ENCODE data around the gene BOD1.
"Not testable (repeated sequence)": the region's sequence is repeated elsewhere in the genome, so short reads cannot be mapped to it uniquely, and the experiment has no call there.

The BOD1 gene

GRCh38 chr5:173604141-173604540 lies 12.3 kb downstream of the BOD1 start:
- H3K4me3 Mint-ChIP-seq, result no peak overlapping the region
- peaks cover 13% of the 10 kb centered on the region for H3K4me1 Mint-ChIP-seq
- no peaks in the 10 kb centered on the region for H3K9me3 Mint-ChIP-seq
- H3K27ac Mint-ChIP-seq, result no peak overlapping the region
- H3K36me3 Mint-ChIP-seq, result peaks cover 27% of the 10 kb centered on the region
- H3K27me3 Mint-ChIP-seq, result no peaks in the 10 kb centered on the region

- peaks cover 26% of the 10 kb centered on the region for H3K36me3 Mint-ChIP-seq
- H3K4me1 Mint-ChIP-seq, result peaks cover 13% of the 10 kb centered on the region
- H3K27ac Mint-ChIP-seq, result no peak overlapping the region
- no peaks in the 10 kb centered on the region for H3K27me3 Mint-ChIP-seq
- no peaks in the 10 kb centered on the region for H3K9me3 Mint-ChIP-seq
- no peak overlapping the region for H3K4me3 Mint-ChIP-seq
These were observed 14.0 kb downstream of the BOD1 start for GRCh38 chr5:173602423-173602822.

GRCh38 chr5:173598686-173599085 lies 17.8 kb downstream of the BOD1 start:
- peaks cover 13% of the 10 kb centered on the region for H3K4me1 Mint-ChIP-seq
- peaks cover 25% of the 10 kb centered on the region for H3K36me3 Mint-ChIP-seq
- H3K27ac Mint-ChIP-seq, result no peak overlapping the region
- H3K4me3 Mint-ChIP-seq, result no peak overlapping the region
- no peaks in the 10 kb centered on the region for H3K9me3 Mint-ChIP-seq
- no peaks in the 10 kb centered on the region for H3K27me3 Mint-ChIP-seq

- Mint-ChIP-seq H3K36me3 (peaks cover 29% of the 10 kb centered on the region), H3K4me3 (no peak overlapping the region), H3K4me1 (peaks cover 8% of the 10 kb centered on the region), H3K27ac (no peak overlapping the region), H3K9me3 (peaks cover under 1% of the 10 kb centered on the region), H3K27me3 (no peaks in the 10 kb centered on the region)
These were observed 19.1 kb downstream of the BOD1 start for GRCh38 chr5:173597304-173597703.

GRCh38 chr5:173595841-173596240 lies 20.6 kb downstream of the BOD1 start:
- Mint-ChIP-seq H3K9me3 (peaks cover 6% of the 10 kb centered on the region), H3K27ac (no peak overlapping the region), H3K27me3 (no peaks in the 10 kb centered on the region)

GRCh38 chr5:173594061-173594460 lies 22.4 kb downstream of the BOD1 start:
- Mint-ChIP-seq H3K27me3 (no peaks in the 10 kb centered on the region), H3K36me3 (peaks cover 32% of the 10 kb centered on the region), H3K4me1 (no peaks in the 10 kb centered on the region), H3K9me3 (peaks cover 6% of the 10 kb centered on the region), H3K27ac (no peak overlapping the region), H3K4me3 (no peak overlapping the region)

More at GRCh38 chr5:173595841-173596240, 20.6 kb downstream of the BOD1 start:
- H3K4me3 Mint-ChIP-seq, result no peak overlapping the region
- H3K4me1 Mint-ChIP-seq, result no peaks in the 10 kb centered on the region
- H3K36me3 Mint-ChIP-seq, result peaks cover 31% of the 10 kb centered on the region

GRCh38 chr5:173592050-173592669 lies 24.3 kb downstream of the BOD1 start:
- H3K27ac Mint-ChIP-seq, result no peak overlapping the region
- H3K9me3 Mint-ChIP-seq, result peaks cover 16% of the 10 kb centered on the region
- no peaks in the 10 kb centered on the region for H3K4me1 Mint-ChIP-seq
- H3K4me3 Mint-ChIP-seq, result no peak overlapping the region
- no peaks in the 10 kb centered on the region for H3K27me3 Mint-ChIP-seq
- peaks cover 36% of the 10 kb centered on the region for H3K36me3 Mint-ChIP-seq

GRCh38 chr5:173591056-173591514 lies 25.4 kb downstream of the BOD1 start:
- H3K36me3 Mint-ChIP-seq, result peaks cover 39% of the 10 kb centered on the region
- H3K4me3 Mint-ChIP-seq, result no peak overlapping the region
- no peaks in the 10 kb centered on the region for H3K4me1 Mint-ChIP-seq
- H3K27ac Mint-ChIP-seq, result no peak overlapping the region
- no peaks in the 10 kb centered on the region for H3K27me3 Mint-ChIP-seq
- H3K9me3 Mint-ChIP-seq, result peaks cover 21% of the 10 kb centered on the region

- Mint-ChIP-seq H3K4me3 (no peak overlapping the region), H3K4me1 (no peaks in the 10 kb centered on the region), H3K27ac (no peak overlapping the region), H3K9me3 (peaks cover 21% of the 10 kb centered on the region), H3K27me3 (no peaks in the 10 kb centered on the region), H3K36me3 (peaks cover 36% of the 10 kb centered on the region)
These were observed 25.9 kb downstream of the BOD1 start for GRCh38 chr5:173590436-173591055.

- not testable (repeated sequence) for H3K27me3 Mint-ChIP-seq, H3K4me1 Mint-ChIP-seq, H3K4me3 Mint-ChIP-seq, H3K27ac Mint-ChIP-seq
- peaks cover 14% of the 10 kb centered on the region for H3K36me3 Mint-ChIP-seq
- peaks cover 15% of the 10 kb centered on the region for H3K9me3 Mint-ChIP-seq
These were observed 30.3 kb downstream of the BOD1 start for GRCh38 chr5:173586133-173586532.

- Mint-ChIP-seq H3K9me3 (peaks cover 12% of the 10 kb centered on the region), H3K4me3 (no peak overlapping the region), H3K4me1 (no peaks in the 10 kb centered on the region), H3K27me3 (no peaks in the 10 kb centered on the region), H3K36me3 (peaks cover 7% of the 10 kb centered on the region), H3K27ac (no peak overlapping the region)
These were observed 33.1 kb downstream of the BOD1 start for GRCh38 chr5:173583346-173583745.

GRCh38 chr5:173582216-173583111 lies 34.0 kb downstream of the BOD1 start:
- Mint-ChIP-seq H3K27ac (no peak overlapping the region), H3K36me3 (peaks cover 3% of the 10 kb centered on the region), H3K9me3 (peaks cover 5% of the 10 kb centered on the region), H3K4me3 (no peak overlapping the region), H3K4me1 (no peaks in the 10 kb centered on the region), H3K27me3 (no peaks in the 10 kb centered on the region)

GRCh38 chr5:173581408-173582215 lies 34.8 kb downstream of the BOD1 start:
- H3K36me3 Mint-ChIP-seq, result no peaks in the 10 kb centered on the region
- no peak overlapping the region for H3K4me3 Mint-ChIP-seq
- no peaks in the 10 kb centered on the region for H3K4me1 Mint-ChIP-seq
- no peaks in the 10 kb centered on the region for H3K27me3 Mint-ChIP-seq
- no peak overlapping the region for H3K27ac Mint-ChIP-seq
- peaks cover 3% of the 10 kb centered on the region for H3K9me3 Mint-ChIP-seq

- Mint-ChIP-seq H3K27me3 (peaks cover 3% of the 10 kb centered on the region), H3K36me3 (no peaks in the 10 kb centered on the region), H3K27ac (no peak overlapping the region), H3K4me3 (no peak overlapping the region), H3K9me3 (no peaks in the 10 kb centered on the region), H3K4me1 (no peaks in the 10 kb centered on the region)
These were observed 37.4 kb downstream of the BOD1 start for GRCh38 chr5:173578947-173579615.

GRCh38 chr5:173577817-173578216 lies 38.6 kb downstream of the BOD1 start:
- H3K4me3 Mint-ChIP-seq, result no peak overlapping the region
- H3K9me3 Mint-ChIP-seq, result no peaks in the 10 kb centered on the region
- peaks cover 5% of the 10 kb centered on the region for H3K27me3 Mint-ChIP-seq
- H3K27ac Mint-ChIP-seq, result no peak overlapping the region
- H3K4me1 Mint-ChIP-seq, result peaks cover 4% of the 10 kb centered on the region
- no peaks in the 10 kb centered on the region for H3K36me3 Mint-ChIP-seq
